OCI-LY3 (cell line): ENCODE measurements around the gene GIMAP4.

Experiments
- CTCF ChIP-seq: fragments of 200-600, 300-600 bp; sonication (generic); IDR thresholded peaks from 2 replicates; pipeline ENCODE4 v1.5.1; 2014; ENCODE audit warnings: antibody characterized with exemption, low read length, low read depth
- EZH2phosphoT487 ChIP-seq: fragments of 200-600 bp; shearing (Covaris generic); IDR thresholded peaks from 2 replicates; pipeline ENCODE4 v1.6.1; 2018; ENCODE audit warnings: antibody characterized with exemption, mixed run types, low read depth

- no peak for TF ChIP-seq CTCF
- no peak for TF ChIP-seq EZH2phosphoT487
Measured at GRCh38 chr7:150620617-150621371, 53.6 kb downstream of the GIMAP4 start.
